Esophagus squamous epithelium (tissue), 4 donors: ENCODE measurements around the gene INTS4.

ENCODE experiments used
- CTCF ChIP-seq, 6 experiments: fragments of 450-650 bp in 4 of 6; fragments of 200-600 bp in 2 of 6; sonication (generic) in 2 of 6; IDR thresholded peaks; one replicate each; pipeline ENCODE4 v1.5.1; 2016 to 2019; ENCODE audit warnings: antibody characterized with exemption in 6 of 6, mild to moderate bottlenecking in 4 of 6, moderate library complexity in 4 of 6
- POLR2A ChIP-seq, 4 donors: fragments of 450-650 bp; IDR thresholded peaks; one replicate each; pipeline ENCODE4 v1.6.1; 2017; ENCODE audit warnings: antibody characterized with exemption in 4 of 4, mild to moderate bottlenecking in 4 of 4, moderate library complexity in 3 of 4

GRCh38 chr11:77868744-77869143 lies 125.7 kb downstream of the INTS4 start:
- TF ChIP-seq CTCF (IDR thresholded peaks at IDR 0.05): no peak
- TF ChIP-seq POLR2A (IDR thresholded peaks at IDR 0.05): no peak
